Osteocyte (in vitro differentiated cells): ENCODE data around the gene DNM3. TPM values are rescaled to one million over a fixed set of nuclear protein-coding genes. Genes with fewer than 3 reads are reported as not detected.

Experiments
- DNase-seq: peaks from one replicate; pipeline ENCODE4 v3.0.0; 2021; ENCODE audit warnings: mixed read lengths; ENCODE audit not compliant: unreplicated experiment; ENCODE audit errors: extremely low spot score
- H3K27ac Mint-ChIP-seq: one replicate; pipeline ENCODE4 v1.8.0; 2021; ENCODE audit warnings: mild to moderate bottlenecking, mixed read lengths; ENCODE audit not compliant: unreplicated experiment
- H3K27me3 Mint-ChIP-seq: one replicate; pipeline ENCODE4 v1.8.0; 2021; ENCODE audit warnings: mixed read lengths; ENCODE audit not compliant: unreplicated experiment
- H3K36me3 Mint-ChIP-seq: one replicate; pipeline ENCODE4 v1.8.0; 2021; ENCODE audit warnings: mixed read lengths; ENCODE audit not compliant: unreplicated experiment
- H3K4me1 Mint-ChIP-seq: one replicate; pipeline ENCODE4 v1.8.0; 2021; ENCODE audit warnings: mixed read lengths; ENCODE audit not compliant: unreplicated experiment
- H3K4me3 Mint-ChIP-seq: one replicate; pipeline ENCODE4 v1.8.0; 2021; ENCODE audit warnings: mild to moderate bottlenecking, moderate library complexity, mixed read lengths; ENCODE audit not compliant: unreplicated experiment
- H3K9me3 Mint-ChIP-seq: one replicate; pipeline ENCODE4 v1.8.0; 2021; ENCODE audit warnings: mixed read lengths; ENCODE audit not compliant: unreplicated experiment
- total RNA-seq: library from RNA; stranded (reverse); gene quantifications from 2 replicates; pipeline ENCODE4 v1.2.1, GENCODE V29; 2021
- TF ChIP-seq, protein P1 (sequence below): fragments of 200-600 bp; sonication (generic); IDR thresholded peaks from 2 replicates; pipeline ENCODE4 v1.5.0; 2021; ENCODE audit warnings: antibody characterized with exemption, mild to moderate bottlenecking, moderate library complexity

The DNM3 gene
- total RNA-seq, 1 donor from 2014 or later: 3.7 TPM

DNA sequence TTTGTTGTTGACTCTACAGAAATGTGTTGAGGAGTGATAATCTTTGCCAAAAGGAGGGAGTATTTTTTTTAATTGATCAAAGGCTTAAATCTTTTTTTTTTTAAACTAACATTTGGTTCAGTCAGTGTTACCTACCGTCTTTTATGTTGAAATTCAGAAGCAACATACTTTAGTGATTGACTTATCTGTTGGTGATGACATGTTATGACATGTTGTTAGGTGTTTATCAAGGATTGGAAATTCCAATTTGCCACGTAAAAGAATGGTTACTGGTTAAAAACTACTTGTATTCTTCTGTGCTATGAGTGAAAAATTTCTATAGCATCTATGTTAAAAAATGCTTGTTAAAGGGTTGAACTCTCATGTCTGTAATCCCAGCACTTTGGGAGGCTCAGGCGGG lies 61.2 kb downstream of the DNM3 start:
- DNase-seq: no peak
- Mint-ChIP-seq H3K4me3 (no peak overlapping the region), H3K27ac (no peak overlapping the region), H3K9me3 (no peaks in the 10 kb centered on the region), H3K27me3 (peaks cover 18% of the 10 kb centered on the region), H3K4me1 (peaks cover 2% of the 10 kb centered on the region), H3K36me3 (no peaks in the 10 kb centered on the region)
- TF ChIP-seq, protein P1, sequence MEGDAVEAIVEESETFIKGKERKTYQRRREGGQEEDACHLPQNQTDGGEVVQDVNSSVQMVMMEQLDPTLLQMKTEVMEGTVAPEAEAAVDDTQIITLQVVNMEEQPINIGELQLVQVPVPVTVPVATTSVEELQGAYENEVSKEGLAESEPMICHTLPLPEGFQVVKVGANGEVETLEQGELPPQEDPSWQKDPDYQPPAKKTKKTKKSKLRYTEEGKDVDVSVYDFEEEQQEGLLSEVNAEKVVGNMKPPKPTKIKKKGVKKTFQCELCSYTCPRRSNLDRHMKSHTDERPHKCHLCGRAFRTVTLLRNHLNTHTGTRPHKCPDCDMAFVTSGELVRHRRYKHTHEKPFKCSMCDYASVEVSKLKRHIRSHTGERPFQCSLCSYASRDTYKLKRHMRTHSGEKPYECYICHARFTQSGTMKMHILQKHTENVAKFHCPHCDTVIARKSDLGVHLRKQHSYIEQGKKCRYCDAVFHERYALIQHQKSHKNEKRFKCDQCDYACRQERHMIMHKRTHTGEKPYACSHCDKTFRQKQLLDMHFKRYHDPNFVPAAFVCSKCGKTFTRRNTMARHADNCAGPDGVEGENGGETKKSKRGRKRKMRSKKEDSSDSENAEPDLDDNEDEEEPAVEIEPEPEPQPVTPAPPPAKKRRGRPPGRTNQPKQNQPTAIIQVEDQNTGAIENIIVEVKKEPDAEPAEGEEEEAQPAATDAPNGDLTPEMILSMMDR: no peak

DNA sequence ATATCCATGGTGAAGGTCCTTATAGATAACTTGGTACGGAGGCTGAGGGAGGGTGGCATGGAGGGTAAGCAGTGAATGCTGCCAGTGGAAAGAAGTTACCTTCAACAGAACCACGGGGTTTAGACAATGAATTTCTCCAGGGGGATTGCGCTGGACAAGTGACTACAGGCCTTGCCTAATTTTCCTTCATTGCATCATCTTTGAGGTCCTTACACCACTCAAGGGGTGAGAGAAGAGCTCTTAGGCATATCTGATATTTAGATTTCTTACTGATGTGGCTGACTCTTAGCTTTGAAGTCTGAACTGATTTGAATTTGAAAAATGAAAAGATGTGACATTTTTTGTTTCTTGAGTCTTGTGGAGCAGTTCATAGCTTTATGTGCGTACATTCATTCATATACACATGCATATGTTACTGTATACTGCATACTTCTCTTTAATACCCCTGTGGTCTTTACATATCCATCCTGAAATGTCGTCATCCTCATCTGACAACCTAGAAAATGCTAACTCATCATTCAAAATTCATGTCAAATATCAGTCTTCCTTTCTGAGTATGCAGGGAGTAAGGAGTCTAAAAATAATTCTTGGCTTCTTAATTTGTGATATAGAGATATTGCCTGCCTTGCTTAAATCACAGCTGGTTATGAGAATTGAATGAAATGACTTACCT lies 63.6 kb downstream of the DNM3 start:
- H3K27ac Mint-ChIP-seq: no peak overlapping the region
- H3K4me1 Mint-ChIP-seq: peaks cover 5% of the 10 kb centered on the region
- H3K9me3 Mint-ChIP-seq: no peaks in the 10 kb centered on the region
- peaks cover 17% of the 10 kb centered on the region for H3K27me3 Mint-ChIP-seq
- no peaks in the 10 kb centered on the region for H3K36me3 Mint-ChIP-seq
- H3K4me3 Mint-ChIP-seq: no peak overlapping the region
- DNase-seq: no peak
- TF ChIP-seq, protein P1: no peak

DNA sequence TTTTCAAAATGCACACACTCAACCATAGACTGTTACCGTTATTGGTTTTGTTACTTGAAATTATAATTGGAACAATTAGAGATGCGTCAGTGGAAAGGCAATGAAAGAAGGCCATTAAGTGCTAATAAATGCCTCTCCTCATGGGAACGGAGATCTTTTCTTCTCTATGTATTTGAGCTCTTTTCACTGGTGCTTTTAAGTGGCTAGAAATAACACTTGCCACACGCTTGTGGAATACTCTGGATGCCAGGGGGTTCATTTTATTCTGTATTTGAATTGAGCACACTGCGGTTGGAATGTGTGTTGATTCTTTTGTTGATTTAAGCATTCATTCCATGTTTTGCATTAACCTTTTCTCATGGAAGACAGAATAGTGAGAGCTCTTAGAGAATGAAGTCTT lies 68.4 kb downstream of the DNM3 start:
- Mint-ChIP-seq H3K36me3 (no peaks in the 10 kb centered on the region), H3K27me3 (peaks cover 18% of the 10 kb centered on the region), H3K27ac (no peak overlapping the region), H3K9me3 (no peaks in the 10 kb centered on the region), H3K4me1 (peaks cover 6% of the 10 kb centered on the region), H3K4me3 (no peak overlapping the region)
- TF ChIP-seq, protein P1: no peak
- no peak for DNase-seq

DNA sequence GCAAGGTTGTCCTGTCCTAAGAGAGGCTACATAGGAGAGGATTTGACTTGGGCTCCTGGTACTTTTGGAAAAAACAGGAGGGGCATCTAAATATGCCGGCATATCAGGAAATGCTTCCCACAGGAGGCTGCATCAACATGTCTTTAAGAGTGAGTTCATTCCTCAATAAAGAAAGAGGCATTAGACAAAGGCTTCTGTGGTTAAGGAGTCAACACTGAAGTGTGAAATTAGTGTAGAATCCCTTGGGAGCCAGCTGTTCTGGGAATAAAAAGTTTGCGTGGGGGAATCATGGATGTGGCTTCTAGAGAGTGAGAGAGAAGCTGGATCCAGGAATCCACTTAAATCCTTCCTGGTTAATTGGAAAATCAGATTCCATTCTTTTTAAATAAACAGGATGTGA lies 69.5 kb downstream of the DNM3 start:
- Mint-ChIP-seq H3K27me3 (peaks cover 15% of the 10 kb centered on the region), H3K27ac (no peak overlapping the region), H3K4me1 (peaks cover 6% of the 10 kb centered on the region), H3K36me3 (no peaks in the 10 kb centered on the region), H3K4me3 (no peak overlapping the region), H3K9me3 (no peaks in the 10 kb centered on the region)
- no peak for DNase-seq
- TF ChIP-seq, protein P1: no peak

DNA sequence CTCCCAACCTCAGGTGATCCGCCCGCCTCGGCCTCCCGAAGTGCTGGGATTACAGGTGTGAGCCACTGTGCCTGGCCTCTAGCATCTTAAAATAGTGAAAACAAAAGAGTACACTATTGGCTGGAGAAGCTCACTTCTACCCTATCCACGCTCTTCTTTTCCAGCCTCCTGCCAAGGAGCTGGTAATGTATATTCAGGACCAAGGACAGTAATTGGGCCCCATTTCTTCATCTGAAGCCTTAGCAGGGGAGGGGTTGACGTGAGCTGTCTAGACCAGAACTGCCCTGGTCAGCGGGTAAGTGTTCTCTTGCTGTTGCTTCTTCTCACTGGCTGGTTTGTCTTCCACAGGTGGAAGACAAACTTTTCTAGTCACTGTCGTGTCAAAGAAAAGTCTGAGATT lies 70.2 kb downstream of the DNM3 start:
- TF ChIP-seq, protein P1: no peak
- H3K9me3 Mint-ChIP-seq: no peaks in the 10 kb centered on the region
- peaks cover 6% of the 10 kb centered on the region for H3K4me1 Mint-ChIP-seq
- H3K27ac Mint-ChIP-seq: no peak overlapping the region
- no peak overlapping the region for H3K4me3 Mint-ChIP-seq
- no peaks in the 10 kb centered on the region for H3K36me3 Mint-ChIP-seq
- DNase-seq: no peak
- peaks cover 15% of the 10 kb centered on the region for H3K27me3 Mint-ChIP-seq
